ENCODE measurements around the gene ZFYVE19. TPM values are rescaled to one million over a fixed set of nuclear protein-coding genes. Genes with fewer than 3 reads are reported as not detected.
"Not testable (repeated sequence)": the region's sequence is repeated elsewhere in the genome, so short reads cannot be mapped to it uniquely, and the experiment has no call there.

The ZFYVE19 gene
- total RNA-seq, 1 donor from 2014 or later: 34.4 TPM

- peak; percentile 66 to 94 (median 89) for TF ChIP-seq CTCF (IDR thresholded peaks at IDR 0.05)
- peak; percentile 30 to 32 for TF ChIP-seq POLR2AphosphoS5 (IDR thresholded peaks at IDR 0.05; ENCODE audit: insufficient read depth in 1 of 2, low read depth in 1 of 2)
- TF ChIP-seq POLR2A (IDR thresholded peaks at IDR 0.05): no peak
- no peaks in the 10 kb centered on the region for H3K27me3 ChIP-seq
- H3K36me3 ChIP-seq: no peaks in the 10 kb centered on the region
- H3K9me3 ChIP-seq: no peaks in the 10 kb centered on the region
- intact Hi-C loops (cut with DNase I): loop anchor here (5.0 kb wide), 1 partner anchor 35 kb away; the partner anchor contains the start of gene VPS18
- H3K27ac ChIP-seq: peak overlapping the region; percentile 56
- peaks cover 15% of the 10 kb centered on the region for H3K4me1 ChIP-seq
- DNase-seq (ENCODE audit: extremely low spot score in 2 of 2): no peak
- H3K4me3 ChIP-seq: no peak overlapping the region
Observed at GRCh38 chr15:40857601-40858341, 50.9 kb downstream of the ZFYVE19 start.

GRCh38 chr15:40858706-40859105 lies 51.8 kb downstream of the ZFYVE19 start:
- no peaks in the 10 kb centered on the region for H3K9me3 ChIP-seq
- no peaks in the 10 kb centered on the region for H3K27me3 ChIP-seq
- peak overlapping the region; percentile 14 for H3K27ac ChIP-seq
- intact Hi-C loops (cut with DNase I): loop anchor here (5.0 kb wide), 1 partner anchor 34 kb away; the partner anchor contains the start of gene VPS18
- H3K4me1 ChIP-seq: peaks cover 15% of the 10 kb centered on the region
- no peaks in the 10 kb centered on the region for H3K36me3 ChIP-seq
- TF ChIP-seq POLR2A (IDR thresholded peaks at IDR 0.05) (no peak), POLR2AphosphoS5 (IDR thresholded peaks at IDR 0.05; ENCODE audit: insufficient read depth in 1 of 2, low read depth in 1 of 2) (no peak), CTCF (IDR thresholded peaks at IDR 0.05) (no peak)
- DNase-seq (ENCODE audit: extremely low spot score in 2 of 2): no peak
- no peak overlapping the region for H3K4me3 ChIP-seq

- Histone ChIP-seq H3K4me3 (no peak overlapping the region), H3K36me3 (no peaks in the 10 kb centered on the region), H3K4me1 (peaks cover 15% of the 10 kb centered on the region), H3K27me3 (no peaks in the 10 kb centered on the region), H3K27ac (no peak overlapping the region), H3K9me3 (no peaks in the 10 kb centered on the region)
- TF ChIP-seq POLR2AphosphoS5 (IDR thresholded peaks at IDR 0.05; ENCODE audit: insufficient read depth in 1 of 2, low read depth in 1 of 2) (peak in 1 of 2 donors; percentile 43), CTCF (IDR thresholded peaks at IDR 0.05) (peak in 2 of 3 experiments; percentile 58 to 62), POLR2A (IDR thresholded peaks at IDR 0.05) (no peak)
- DNase-seq (ENCODE audit: extremely low spot score in 2 of 2): no peak
- intact Hi-C loops (cut with DNase I): loop anchor here (5.0 kb wide), 1 partner anchor 33 kb away; the partner anchor contains the start of gene VPS18
Observed at GRCh38 chr15:40859206-40859851, 52.4 kb downstream of the ZFYVE19 start.

GRCh38 chr15:40861147-40861546 lies 54.3 kb downstream of the ZFYVE19 start:
- H3K36me3 ChIP-seq; DNase-seq (ENCODE audit: extremely low spot score in 2 of 2); H3K4me3 ChIP-seq; intact Hi-C loops (cut with DNase I); H3K27me3 ChIP-seq; H3K27ac ChIP-seq; H3K9me3 ChIP-seq: not testable (repeated sequence)
- H3K4me1 ChIP-seq: peaks cover 15% of the 10 kb centered on the region

- H3K27me3 ChIP-seq: no peaks in the 10 kb centered on the region
- no peaks in the 10 kb centered on the region for H3K4me1 ChIP-seq
- H3K36me3 ChIP-seq: no peaks in the 10 kb centered on the region
- H3K9me3 ChIP-seq: no peaks in the 10 kb centered on the region
- H3K4me3 ChIP-seq: no peak overlapping the region
- H3K27ac ChIP-seq: peak overlapping the region; percentile 21
- no peak for DNase-seq (ENCODE audit: extremely low spot score in 2 of 2)
- TF ChIP-seq CTCF (IDR thresholded peaks at IDR 0.05): no peak
- intact Hi-C loops (cut with DNase I): no loop called here
Observed at GRCh38 chr15:40863660-40864270, 56.9 kb downstream of the ZFYVE19 start.

Small RNA genes within 50 kb of the gene (small RNA-seq; reads per million reads assigned to genes)
- gene SUMO2P15: not detected

Other genes with a start within 250 kb of the ZFYVE19 start
- 20.6 TPM for gene CCDC32, start 242.0 kb upstream of the ZFYVE19 start, total RNA-seq
- gene RPUSD2, start 237.8 kb upstream of the ZFYVE19 start, total RNA-seq: 12.8 TPM
- gene KNL1, start 212.8 kb upstream of the ZFYVE19 start, total RNA-seq: 3.4 TPM
- gene RAD51, start 111.9 kb upstream of the ZFYVE19 start, total RNA-seq: 4.2 TPM
- 19.6 TPM for gene RMDN3, start 51.8 kb upstream of the ZFYVE19 start, total RNA-seq
- 69.7 TPM for gene GCHFR, start 43.0 kb upstream of the ZFYVE19 start, total RNA-seq
- gene C15orf62, start 37.1 kb upstream of the ZFYVE19 start, total RNA-seq: 2.9 TPM
- gene DNAJC17, start 384 bp downstream of the ZFYVE19 start, total RNA-seq: 14.0 TPM
- gene PPP1R14D, start 21.6 kb downstream of the ZFYVE19 start, total RNA-seq: not detected
- gene SPINT1, start 37.0 kb downstream of the ZFYVE19 start, total RNA-seq: 80.3 TPM
- gene RHOV, start 67.1 kb downstream of the ZFYVE19 start, total RNA-seq: 32.9 TPM
- gene VPS18, start 87.4 kb downstream of the ZFYVE19 start, total RNA-seq: 21.4 TPM
- 20.9 TPM for gene DLL4, start 122.3 kb downstream of the ZFYVE19 start, total RNA-seq
- 25.3 TPM for gene CHAC1, start 146.4 kb downstream of the ZFYVE19 start, total RNA-seq